HL-60/S4 treated with phorbol 12-myristate 13-acetate at 8.2 ng/mL for 4 days and 3 days (cell line): ENCODE measurements around the gene TRIM56.
"Not testable (repeated sequence)": the region's sequence is repeated elsewhere in the genome, so short reads cannot be mapped to it uniquely, and the experiment has no call there.

ENCODE experiments used
- in situ Hi-C: fragments of 300-500 bp; cut with MboI; formaldehyde crosslinking; loops from 2 replicates; pipeline ENCODE4 v1.15.0; 2022; ENCODE audit warnings: low sequenced_read_pairs

The TRIM56 gene

DNA sequence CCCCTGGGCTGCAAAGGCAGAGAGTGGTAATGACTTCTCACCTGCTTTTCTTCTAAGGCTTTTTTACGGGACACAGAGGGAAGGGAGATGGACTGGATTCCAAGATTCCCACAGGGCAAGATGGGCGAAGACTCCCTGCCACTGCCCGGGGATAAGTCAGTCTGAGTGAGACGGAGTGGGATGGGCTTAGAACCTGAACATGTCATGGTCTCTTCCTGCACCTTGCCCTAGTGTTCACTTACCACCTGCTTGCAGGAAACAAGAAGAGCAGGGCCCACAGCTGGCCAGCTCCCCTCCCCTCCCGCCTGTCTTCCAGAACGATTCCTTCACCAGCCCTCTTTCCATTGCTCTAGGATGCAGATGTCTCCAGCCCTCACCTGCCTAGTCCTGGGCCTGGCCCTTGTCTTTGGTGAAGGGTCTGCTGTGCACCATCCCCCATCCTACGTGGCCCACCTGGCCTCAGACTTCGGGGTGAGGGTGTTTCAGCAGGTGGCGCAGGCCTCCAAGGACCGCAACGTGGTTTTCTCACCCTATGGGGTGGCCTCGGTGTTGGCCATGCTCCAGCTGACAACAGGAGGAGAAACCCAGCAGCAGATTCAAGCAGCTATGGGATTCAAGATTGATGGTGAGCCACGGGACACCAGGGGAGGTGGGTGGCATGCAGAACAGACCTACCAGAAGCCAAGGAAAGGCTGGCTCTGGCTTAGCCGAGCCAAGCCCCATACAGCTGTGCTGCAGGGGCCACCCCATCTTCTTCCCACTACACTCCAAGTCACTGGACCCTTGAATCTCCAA is 43.0 kb downstream of the TRIM56 start:
- in situ Hi-C loops = no loop called here

DNA sequence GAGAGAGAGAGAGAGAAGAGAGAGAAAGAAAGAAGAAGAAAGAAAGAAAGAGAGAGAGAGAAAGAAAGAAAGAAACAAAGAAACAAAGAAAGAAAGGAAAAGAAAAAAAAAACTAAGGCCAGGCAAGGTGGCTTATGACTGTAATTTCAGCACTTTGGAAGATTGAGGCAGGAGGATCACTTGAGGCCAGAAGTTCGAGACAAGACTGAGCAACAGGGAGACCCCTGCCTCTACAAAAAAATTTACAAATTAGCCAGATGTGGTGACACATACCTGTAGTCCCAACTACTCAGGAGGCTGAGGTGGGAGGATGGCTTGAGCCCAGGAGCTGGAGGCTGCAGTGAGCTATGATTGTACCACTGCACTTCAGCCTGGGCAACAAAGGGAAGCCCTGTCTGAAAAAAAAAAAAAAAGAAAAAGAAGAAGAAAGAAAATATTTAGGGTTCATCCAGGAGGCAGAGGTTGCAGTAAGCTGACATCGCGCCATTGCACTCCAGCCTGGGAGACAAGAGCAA is 44.4 kb downstream of the TRIM56 start:
- in situ Hi-C loops = no loop called here

DNA sequence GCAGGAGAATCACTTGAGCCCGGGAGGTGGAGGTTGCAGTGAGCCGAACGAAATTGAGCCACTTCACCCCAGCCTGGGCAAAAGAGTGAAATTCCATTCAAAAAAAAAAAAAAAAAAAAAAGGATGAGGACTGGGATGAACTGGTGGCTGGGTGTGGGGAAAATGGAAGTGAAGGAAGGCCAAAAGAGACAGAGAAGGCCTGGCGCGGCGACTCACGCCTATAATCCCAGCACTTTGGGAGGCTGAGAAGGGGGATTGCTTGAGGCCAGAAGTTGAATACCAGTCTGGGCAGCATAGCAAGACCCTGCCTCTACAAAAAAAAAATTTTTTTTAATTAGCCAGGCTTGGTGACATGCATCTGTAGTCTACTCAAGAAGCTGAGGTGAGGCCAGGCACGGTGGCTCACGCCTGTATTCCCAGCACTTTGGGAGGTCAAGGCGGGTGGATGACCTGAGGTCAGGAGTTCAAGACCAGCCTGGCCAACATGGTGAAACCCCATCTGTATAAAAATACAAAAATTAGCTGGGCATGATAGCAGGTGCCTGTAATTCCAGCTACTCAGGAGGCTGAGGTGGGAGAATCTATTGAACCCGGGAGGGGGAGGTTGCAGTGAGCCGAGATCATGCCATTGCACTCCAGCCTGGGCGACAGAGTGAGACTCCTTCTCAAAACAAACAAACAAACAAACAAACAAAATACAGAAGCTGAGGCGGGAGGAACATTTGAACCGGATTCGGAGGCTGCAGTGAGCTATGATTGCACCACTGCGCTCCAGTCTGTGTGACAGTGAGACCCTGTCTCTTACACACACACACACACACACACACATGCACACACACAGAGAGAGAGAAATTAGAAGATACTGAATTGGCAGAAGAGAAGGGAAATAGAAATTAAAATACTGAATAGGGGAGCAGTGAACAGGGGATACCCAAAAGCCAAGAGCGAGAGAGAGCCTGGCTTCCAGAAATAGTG is 47.6 kb downstream of the TRIM56 start:
- in situ Hi-C loops = not testable (repeated sequence)

DNA sequence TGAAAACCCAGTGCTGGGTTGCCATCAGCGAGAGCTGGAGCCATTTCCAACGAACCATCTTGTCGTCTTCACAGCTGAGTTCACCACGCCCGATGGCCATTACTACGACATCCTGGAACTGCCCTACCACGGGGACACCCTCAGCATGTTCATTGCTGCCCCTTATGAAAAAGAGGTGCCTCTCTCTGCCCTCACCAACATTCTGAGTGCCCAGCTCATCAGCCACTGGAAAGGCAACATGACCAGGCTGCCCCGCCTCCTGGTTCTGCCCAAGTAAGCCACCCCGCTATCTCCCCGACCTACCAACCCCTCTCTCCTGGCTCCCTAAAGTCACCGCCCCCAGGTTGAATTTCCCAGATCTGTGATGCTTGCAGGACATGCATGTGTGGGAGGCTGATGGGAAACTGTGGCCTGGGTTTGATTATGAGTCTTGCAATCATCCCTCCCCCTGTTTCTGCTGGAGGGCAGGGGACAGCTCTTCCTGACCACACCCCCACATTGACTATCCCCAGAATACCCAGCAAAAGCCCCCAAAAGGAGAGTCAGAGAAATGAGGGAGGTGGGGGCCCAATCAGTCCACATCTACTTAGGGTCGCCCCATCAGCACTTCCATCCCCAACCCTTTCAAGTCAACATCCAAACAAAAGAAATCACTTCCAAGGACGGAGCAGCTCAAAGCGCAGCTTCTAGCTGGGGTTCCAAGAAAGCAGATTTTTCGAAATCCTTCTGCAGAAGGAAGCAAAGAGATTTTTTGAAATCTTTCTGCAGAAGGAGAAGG is 48.5 kb downstream of the TRIM56 start:
- in situ Hi-C loops = no loop called here

DNA sequence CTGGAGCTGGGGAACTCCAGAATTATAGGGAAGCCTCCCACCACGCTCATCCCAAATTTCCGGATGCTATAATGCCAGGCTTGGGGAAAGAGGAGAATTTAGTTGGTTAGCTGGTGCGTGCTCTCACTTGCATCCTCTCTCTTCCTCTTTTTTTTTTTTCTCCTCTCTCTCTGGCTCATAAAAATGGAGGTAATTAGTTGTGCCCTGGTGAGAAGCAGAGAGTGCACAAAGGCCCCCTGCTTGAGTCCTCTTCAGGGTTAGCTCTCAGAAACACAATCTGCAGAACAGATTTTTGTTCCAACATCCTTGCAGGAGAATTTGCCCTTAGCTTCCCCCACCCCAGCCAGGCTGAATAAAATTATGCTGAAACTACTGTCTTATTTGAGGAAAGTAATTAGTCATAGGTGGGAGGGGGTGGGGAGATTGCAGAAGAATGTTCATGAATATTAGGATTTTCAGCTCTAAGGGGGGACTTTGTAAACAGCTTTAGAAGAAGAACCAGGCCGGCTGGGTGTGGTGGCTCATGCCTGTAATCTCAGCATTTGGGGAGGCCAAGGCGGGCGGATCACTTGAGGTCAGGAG is 49.2 kb downstream of the TRIM56 start:
- in situ Hi-C loops = no loop called here

DNA sequence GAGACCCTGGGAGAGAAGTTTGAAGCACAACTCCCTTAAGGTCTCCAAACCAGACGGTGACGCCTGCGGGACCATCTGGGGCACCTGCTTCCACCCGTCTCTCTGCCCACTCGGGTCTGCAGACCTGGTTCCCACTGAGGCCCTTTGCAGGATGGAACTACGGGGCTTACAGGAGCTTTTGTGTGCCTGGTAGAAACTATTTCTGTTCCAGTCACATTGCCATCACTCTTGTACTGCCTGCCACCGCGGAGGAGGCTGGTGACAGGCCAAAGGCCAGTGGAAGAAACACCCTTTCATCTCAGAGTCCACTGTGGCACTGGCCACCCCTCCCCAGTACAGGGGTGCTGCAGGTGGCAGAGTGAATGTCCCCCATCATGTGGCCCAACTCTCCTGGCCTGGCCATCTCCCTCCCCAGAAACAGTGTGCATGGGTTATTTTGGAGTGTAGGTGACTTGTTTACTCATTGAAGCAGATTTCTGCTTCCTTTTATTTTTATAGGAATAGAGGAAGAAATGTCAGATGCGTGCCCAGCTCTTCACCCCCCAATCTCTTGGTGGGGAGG is 52.5 kb downstream of the TRIM56 start:
- in situ Hi-C loops = no loop called here

DNA sequence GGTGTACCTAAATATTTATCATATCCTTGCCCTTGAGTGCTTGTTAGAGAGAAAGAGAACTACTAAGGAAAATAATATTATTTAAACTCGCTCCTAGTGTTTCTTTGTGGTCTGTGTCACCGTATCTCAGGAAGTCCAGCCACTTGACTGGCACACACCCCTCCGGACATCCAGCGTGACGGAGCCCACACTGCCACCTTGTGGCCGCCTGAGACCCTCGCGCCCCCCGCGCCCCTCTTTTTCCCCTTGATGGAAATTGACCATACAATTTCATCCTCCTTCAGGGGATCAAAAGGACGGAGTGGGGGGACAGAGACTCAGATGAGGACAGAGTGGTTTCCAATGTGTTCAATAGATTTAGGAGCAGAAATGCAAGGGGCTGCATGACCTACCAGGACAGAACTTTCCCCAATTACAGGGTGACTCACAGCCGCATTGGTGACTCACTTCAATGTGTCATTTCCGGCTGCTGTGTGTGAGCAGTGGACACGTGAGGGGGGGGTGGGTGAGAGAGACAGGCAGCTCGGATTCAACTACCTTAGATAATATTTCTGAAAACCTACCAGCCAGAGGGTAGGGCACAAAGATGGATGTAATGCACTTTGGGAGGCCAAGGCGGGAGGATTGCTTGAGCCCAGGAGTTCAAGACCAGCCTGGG is 53.1 kb downstream of the TRIM56 start:
- in situ Hi-C loops = no loop called here

DNA sequence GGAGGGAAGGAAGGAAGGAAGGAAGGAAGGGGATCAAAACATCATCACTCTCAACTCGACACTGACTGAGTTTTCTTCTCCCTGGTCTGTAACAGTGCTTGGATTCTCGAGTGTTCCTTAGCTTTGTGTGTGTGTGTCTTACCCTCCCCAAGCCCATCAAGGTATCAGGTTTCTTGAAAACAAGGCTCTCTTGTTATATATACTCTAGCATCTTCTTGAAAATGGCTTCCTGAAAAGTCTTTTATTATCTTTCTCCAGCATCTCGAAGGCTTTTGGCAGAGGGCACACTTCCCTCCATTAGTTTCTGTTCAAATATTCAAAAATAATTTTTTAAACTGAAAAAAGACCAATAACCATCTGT is 55.0 kb downstream of the TRIM56 start:
- in situ Hi-C loops = no loop called here

DNA sequence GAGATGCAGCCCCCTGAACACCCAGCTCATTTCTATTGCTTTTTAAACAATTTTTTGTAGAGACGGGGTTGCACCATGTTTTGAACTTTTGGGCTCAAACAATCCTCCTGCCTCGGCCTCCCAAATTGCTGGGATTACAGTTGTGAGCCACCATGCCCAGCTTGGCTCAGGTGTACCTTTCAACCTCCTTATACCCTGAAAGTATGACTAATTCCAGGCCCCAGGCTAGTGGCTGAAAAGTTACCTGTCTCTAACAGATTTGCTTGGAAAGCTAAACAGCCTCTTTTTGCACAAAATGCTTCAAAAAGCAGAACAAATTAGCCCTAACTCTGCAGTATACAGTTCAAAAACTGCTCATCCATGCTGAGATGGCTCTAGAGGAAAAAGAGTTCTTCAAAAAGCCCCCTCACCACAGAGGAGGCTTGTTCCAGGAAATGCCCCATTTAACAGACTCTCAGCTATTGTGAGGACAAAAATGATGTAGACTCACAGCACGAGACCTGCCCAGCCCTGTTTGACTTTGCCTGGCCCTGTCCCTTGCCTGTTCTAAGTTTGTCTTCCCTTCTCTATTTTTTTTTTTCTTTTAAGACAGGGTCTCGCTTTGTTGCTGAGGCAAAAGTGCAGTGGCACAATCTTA is 55.6 kb downstream of the TRIM56 start:
- in situ Hi-C loops = no loop called here
